ENCODE measurements around the gene KDM4F.

- TF ChIP-seq CTCF (IDR thresholded peaks at IDR 0.05): no peak
- peak; percentile 12 to 84 for TF ChIP-seq POLR2A (IDR thresholded peaks at IDR 0.05)
Observed at GRCh38 chr11:95068549-95068948, 19.3 kb downstream of the KDM4F start.
